ENCODE measurements around the gene FAM78B.

The FAM78B gene, protein sequence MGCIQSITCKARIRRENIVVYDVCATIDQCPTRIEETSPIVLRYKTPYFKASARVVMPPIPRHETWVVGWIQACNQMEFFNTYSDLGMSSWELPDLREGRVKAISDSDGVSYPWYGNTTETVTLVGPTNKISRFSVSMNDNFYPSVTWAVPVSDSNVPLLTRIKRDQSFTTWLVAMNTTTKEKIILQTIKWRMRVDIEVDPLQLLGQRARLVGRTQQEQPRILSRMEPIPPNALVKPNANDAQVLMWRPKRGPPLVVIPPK

DNA sequence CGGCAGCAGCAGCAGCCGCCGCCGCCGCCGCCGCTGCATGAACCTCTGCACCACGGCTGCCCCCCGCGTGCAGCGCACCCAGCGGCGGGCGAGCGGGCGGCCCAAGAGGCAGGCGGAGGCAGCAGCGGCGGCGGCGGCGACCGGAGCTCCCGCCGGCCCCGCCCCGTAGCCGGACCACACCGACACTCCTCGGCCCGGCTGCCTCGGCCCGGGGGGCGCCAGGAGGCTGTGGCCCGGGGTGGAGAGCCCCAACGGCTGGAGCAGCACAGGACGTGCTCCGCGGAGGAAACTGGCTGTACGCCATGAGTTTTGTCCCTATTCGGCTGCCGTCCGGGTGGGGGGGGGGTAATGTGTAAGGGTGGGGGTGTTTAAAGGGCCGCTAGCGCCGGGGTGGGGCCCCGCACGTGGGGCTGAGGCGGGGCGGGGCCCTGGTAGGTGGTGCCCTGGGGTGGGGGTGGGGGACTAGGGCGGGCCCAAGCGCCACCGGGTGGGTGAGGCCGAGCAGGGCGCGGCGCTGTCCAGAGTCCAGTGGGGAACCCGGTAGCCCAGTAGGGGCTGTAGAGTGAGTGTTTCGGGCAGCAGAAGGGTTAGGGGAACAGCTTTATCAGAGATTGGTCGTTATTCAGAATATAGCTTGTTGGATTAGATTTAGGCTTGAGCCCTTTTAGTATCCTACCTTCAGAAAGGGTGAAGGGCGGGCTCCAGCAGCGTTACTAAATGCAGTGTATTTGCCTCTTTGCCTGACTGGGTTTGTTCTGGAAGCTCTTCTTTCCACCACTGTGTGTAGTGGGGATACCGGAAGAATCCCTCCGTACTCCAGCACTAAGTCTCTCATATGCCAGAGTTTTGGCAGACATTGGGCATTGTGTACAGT is at the start of gene FAM78B:
Gene FAM78B, minus strand, starts transcription at position 304 of the 874 bp plus-strand sequence. CDS start 753 bp downstream, outside the sequence.
- TF ChIP-seq, protein P1, sequence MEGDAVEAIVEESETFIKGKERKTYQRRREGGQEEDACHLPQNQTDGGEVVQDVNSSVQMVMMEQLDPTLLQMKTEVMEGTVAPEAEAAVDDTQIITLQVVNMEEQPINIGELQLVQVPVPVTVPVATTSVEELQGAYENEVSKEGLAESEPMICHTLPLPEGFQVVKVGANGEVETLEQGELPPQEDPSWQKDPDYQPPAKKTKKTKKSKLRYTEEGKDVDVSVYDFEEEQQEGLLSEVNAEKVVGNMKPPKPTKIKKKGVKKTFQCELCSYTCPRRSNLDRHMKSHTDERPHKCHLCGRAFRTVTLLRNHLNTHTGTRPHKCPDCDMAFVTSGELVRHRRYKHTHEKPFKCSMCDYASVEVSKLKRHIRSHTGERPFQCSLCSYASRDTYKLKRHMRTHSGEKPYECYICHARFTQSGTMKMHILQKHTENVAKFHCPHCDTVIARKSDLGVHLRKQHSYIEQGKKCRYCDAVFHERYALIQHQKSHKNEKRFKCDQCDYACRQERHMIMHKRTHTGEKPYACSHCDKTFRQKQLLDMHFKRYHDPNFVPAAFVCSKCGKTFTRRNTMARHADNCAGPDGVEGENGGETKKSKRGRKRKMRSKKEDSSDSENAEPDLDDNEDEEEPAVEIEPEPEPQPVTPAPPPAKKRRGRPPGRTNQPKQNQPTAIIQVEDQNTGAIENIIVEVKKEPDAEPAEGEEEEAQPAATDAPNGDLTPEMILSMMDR (IDR thresholded peaks at IDR 0.05; ENCODE audit: low read depth, low read length, missing control alignments) = no peak
- DNase-seq (ENCODE audit: extremely low read depth, low read depth) = peak; percentile 9
- H3K4me3 ChIP-seq (replicated peaks; ENCODE audit: low read depth, low read length) = peak within 1 kb of the TSS; percentile 33

DNA sequence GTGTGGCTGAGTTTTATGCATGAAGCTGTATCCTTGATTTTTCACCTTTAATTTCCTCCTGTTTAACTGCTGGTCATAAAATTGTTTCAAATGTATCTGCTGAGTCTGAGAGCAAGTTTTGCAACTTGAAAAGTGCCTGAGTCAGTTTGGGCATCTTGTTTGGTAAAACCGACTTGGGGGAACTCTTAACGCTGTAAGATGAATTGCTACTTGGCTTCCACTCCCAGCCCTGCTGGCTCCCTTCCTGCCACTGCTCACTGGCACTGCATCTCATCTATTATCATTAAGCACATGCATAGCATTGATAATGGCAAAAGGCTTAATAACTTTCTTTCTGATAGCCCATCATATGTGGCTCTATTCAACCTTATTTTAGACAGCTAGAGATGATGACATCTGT is 35.7 kb upstream of the FAM78B start:
- no peak for DNase-seq (ENCODE audit: extremely low read depth, low read depth)
- no peak overlapping the region for H3K4me3 ChIP-seq (replicated peaks; ENCODE audit: low read depth, low read length)
- TF ChIP-seq, protein P1 (IDR thresholded peaks at IDR 0.05; ENCODE audit: low read depth, low read length, missing control alignments) = no peak

DNA sequence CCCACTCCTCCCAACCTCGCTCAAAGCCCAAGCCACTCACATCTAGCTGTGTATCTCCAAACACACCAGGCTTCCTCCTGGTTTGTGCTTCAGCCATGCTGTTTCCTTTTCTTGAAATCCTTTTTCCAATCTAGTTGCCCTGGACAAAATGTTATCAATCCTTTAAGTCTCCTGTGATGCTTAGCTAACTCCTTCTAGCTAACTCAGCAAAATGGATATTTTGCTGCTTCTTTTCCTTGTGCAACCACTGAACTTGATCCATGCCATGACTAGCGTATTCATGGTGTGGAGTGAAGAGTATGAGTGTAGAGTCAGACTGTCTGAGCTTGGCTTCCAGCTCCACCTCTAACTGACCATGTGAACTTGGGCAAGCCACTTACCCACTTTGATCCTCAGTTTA is 33.9 kb upstream of the FAM78B start:
- H3K4me3 ChIP-seq (replicated peaks; ENCODE audit: low read depth, low read length) = no peak overlapping the region
- no peak for DNase-seq (ENCODE audit: extremely low read depth, low read depth)
- TF ChIP-seq, protein P1 (IDR thresholded peaks at IDR 0.05; ENCODE audit: low read depth, low read length, missing control alignments) = no peak

DNA sequence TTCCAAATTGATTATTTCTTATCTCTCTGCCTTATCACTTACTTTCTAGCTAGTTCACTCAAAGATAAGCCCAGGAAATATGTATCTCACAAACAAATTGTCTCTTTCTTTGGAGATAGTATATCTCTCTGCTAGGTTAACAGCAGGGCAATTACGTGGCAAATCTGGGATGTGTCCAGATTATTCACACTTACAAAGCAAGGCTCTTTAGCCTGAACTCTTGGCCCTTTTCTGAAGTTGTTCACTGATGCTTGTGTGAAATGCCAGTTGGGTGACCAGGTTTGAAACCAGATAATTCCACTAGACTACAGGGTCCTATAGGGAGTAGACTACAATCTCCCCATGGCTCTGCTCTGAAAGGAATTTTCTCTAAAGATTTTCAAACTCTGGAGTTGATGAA is 30.8 kb upstream of the FAM78B start:
- no peak overlapping the region for H3K4me3 ChIP-seq (replicated peaks; ENCODE audit: low read depth, low read length)
- TF ChIP-seq, protein P1 (IDR thresholded peaks at IDR 0.05; ENCODE audit: low read depth, low read length, missing control alignments) = no peak
- no peak for DNase-seq (ENCODE audit: extremely low read depth, low read depth)

DNA sequence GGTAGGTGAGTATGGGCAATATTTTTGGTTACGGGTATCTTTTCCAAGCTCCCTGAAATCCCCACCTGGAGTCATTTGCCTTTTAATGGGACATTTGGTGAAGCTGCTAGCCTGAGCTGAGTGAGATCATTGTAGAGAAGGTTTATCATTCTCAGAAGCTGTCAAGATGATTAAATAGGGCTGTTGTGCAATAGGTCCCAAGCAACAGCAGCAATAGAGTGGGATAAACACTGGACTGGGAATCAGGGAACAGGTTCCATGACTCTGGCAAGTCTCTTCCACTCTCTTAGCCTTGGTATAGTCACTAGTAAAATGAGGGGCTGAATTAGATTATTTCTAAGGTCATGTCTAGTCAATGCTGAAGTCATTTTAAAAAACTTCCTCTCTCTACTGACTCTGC is 30.3 kb upstream of the FAM78B start:
- no peak for DNase-seq (ENCODE audit: extremely low read depth, low read depth)
- TF ChIP-seq, protein P1 (IDR thresholded peaks at IDR 0.05; ENCODE audit: low read depth, low read length, missing control alignments) = no peak
- H3K4me3 ChIP-seq (replicated peaks; ENCODE audit: low read depth, low read length) = no peak overlapping the region

DNA sequence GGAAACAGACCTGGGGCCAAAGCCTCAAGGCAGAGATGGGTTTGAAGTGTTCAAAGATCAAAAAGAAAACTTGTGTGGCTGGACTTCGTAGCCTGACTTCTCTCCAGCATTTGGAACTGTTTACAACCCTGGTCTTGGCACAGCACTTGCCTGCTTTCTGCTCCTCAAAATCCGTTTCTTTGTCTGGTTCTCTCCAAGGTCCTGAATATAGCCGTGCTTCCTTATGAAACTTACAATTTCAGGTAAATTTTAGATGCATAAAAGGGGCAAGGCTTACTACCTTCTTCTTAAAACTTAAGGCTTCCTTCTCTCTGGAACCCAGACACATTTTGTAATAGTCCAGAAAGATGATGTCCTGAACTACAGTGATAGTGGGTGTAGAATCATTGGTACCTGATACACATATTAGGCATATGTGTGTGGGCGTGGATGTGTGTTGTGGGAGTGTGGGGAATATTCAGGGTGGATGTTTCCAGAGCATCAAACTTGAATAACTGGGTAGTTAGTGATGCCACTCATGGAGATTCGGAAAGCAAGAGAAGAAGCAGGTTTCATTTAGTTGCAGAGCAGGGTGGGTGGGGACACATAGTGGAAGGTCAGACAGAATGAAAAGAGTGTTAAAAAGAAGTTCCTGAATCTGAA is 26.4 kb upstream of the FAM78B start:
- H3K4me3 ChIP-seq (replicated peaks; ENCODE audit: low read depth, low read length) = no peak overlapping the region
- no peak for DNase-seq (ENCODE audit: extremely low read depth, low read depth)
- TF ChIP-seq, protein P1 (IDR thresholded peaks at IDR 0.05; ENCODE audit: low read depth, low read length, missing control alignments) = no peak
